Measurements from ENCODE around the gene NBPF3.

The NBPF3 gene

GRCh38 chr1:21510113-21510493, 70.2 kb downstream of the NBPF3 start:
- Histone ChIP-seq H3K36me3 (no peaks in the 10 kb centered on the region), H3K27ac (no peak overlapping the region), H3K4me3 (ENCODE audit: low read depth in 1 of 2, low read length in 1 of 2) (peak overlapping the region; percentile 78 to 81), H3K27me3 (peaks cover 95% of the 10 kb centered on the region), H3K4me1 (ENCODE audit: control insufficient read depth in 1 of 2, insufficient read depth in 1 of 2, low read depth in 1 of 2, low read length in 1 of 2) (peaks cover 36 to 55% of the 10 kb centered on the region in 2 experiments), H3K9me3 (no peaks in the 10 kb centered on the region)
- TF ChIP-seq, protein P1, sequence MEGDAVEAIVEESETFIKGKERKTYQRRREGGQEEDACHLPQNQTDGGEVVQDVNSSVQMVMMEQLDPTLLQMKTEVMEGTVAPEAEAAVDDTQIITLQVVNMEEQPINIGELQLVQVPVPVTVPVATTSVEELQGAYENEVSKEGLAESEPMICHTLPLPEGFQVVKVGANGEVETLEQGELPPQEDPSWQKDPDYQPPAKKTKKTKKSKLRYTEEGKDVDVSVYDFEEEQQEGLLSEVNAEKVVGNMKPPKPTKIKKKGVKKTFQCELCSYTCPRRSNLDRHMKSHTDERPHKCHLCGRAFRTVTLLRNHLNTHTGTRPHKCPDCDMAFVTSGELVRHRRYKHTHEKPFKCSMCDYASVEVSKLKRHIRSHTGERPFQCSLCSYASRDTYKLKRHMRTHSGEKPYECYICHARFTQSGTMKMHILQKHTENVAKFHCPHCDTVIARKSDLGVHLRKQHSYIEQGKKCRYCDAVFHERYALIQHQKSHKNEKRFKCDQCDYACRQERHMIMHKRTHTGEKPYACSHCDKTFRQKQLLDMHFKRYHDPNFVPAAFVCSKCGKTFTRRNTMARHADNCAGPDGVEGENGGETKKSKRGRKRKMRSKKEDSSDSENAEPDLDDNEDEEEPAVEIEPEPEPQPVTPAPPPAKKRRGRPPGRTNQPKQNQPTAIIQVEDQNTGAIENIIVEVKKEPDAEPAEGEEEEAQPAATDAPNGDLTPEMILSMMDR (IDR thresholded peaks at IDR 0.05) = no peak

DNA sequence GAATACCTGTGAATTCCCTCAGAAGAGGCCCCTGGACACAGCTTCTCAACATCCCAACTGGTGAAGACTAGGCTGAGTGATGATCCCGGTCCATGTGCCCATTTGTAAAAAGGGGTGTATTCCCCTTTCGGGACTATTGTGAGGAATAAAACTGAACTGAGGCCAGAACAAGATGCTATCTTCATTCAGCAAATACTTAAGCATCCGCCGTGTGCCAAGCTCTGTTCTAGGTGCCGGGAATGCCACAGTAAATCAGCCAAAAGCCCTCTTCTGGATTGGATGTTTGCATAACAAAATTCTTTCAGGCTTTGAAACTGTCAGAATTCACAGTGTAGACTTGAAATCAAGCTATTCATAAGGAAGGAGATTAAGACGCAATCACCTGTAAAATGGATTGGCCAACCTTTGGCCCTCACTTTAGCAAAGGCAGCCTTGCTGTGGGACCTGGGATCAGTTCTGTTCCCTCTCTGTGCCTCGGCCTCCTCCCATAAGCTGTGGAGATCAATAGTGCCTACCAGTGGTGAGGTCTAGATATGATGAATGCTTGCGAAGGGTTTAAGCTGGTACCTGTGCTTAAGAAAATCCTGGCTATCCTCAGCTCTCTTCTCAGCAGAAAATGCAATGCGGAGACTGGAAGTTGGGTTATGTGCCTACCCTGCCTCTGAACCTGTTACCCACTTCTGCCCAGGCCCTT, 71.1 kb downstream of the NBPF3 start:
- no peaks in the 10 kb centered on the region for H3K9me3 ChIP-seq
- H3K4me1 ChIP-seq (ENCODE audit: control insufficient read depth in 1 of 2, insufficient read depth in 1 of 2, low read depth in 1 of 2, low read length in 1 of 2) = peaks cover 38 to 59% of the 10 kb centered on the region in 2 experiments
- H3K4me3 ChIP-seq (ENCODE audit: low read depth in 1 of 2, low read length in 1 of 2) = peak overlapping the region; percentile 78 to 81
- peaks cover 88% of the 10 kb centered on the region for H3K27me3 ChIP-seq
- TF ChIP-seq, protein P1 (IDR thresholded peaks at IDR 0.05) = no peak
- no peaks in the 10 kb centered on the region for H3K36me3 ChIP-seq
- H3K27ac ChIP-seq = no peak overlapping the region

- Histone ChIP-seq H3K36me3 (no peaks in the 10 kb centered on the region), H3K27ac (no peak overlapping the region), H3K9me3 (no peaks in the 10 kb centered on the region), H3K27me3 (peaks cover 80% of the 10 kb centered on the region), H3K4me1 (ENCODE audit: control insufficient read depth in 1 of 2, insufficient read depth in 1 of 2, low read depth in 1 of 2, low read length in 1 of 2) (peaks cover 46 to 67% of the 10 kb centered on the region in 2 experiments), H3K4me3 (ENCODE audit: low read depth in 1 of 2, low read length in 1 of 2) (peak overlapping the region; percentile 78 to 81)
- TF ChIP-seq, protein P1 (IDR thresholded peaks at IDR 0.05) = no peak
These were observed 71.9 kb downstream of the NBPF3 start for GRCh38 chr1:21511579-21512522.

DNA sequence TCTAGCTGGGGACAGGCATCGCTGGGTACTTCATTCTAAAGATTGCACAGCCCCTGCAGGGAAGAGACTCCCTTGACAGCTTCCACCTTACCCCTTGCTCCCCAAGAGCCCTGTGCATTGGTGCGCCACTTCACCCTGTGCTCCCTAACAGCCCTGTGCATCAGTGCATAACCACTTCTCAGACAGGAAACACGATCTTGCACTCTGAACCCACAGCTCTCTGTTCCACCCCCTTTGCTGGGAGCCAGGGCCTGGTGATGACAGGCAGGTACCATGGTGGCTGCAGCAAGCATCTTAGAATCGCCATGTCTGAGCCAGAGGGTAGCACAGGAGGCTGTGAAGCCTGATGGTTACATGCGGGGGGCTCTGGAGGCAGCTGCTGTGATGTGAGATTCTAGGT, 74.3 kb downstream of the NBPF3 start:
- Histone ChIP-seq H3K4me3 (ENCODE audit: low read depth in 1 of 2, low read length in 1 of 2) (no peak overlapping the region), H3K27ac (no peak overlapping the region), H3K4me1 (ENCODE audit: control insufficient read depth in 1 of 2, insufficient read depth in 1 of 2, low read depth in 1 of 2, low read length in 1 of 2) (peaks cover 49 to 76% of the 10 kb centered on the region in 2 experiments), H3K27me3 (peaks cover 58% of the 10 kb centered on the region), H3K36me3 (no peaks in the 10 kb centered on the region), H3K9me3 (no peaks in the 10 kb centered on the region)
- TF ChIP-seq, protein P1 (IDR thresholded peaks at IDR 0.05) = no peak

DNA sequence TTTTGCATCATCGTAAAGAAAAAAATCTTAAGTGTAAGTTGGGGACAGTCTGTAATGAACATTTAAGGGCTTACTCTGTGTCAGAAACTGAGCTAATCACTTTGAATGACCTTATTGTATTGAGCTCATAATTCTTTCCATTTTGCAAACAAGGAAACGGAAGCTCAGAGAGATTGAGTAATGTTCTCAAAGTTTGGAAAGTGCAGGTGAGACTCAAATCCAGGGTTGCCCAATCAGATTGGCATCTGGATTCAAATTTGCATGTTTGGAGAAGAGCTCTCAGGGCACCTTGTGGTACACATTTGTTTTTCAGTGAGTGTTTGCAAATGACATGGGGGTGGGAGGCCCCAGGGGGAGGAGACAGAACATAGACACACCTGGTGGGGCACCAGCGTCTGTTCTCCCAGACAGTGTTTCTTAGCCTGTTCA, 77.2 kb downstream of the NBPF3 start:
- H3K27ac ChIP-seq = peak overlapping the region; percentile 44
- H3K9me3 ChIP-seq = no peaks in the 10 kb centered on the region
- H3K4me1 ChIP-seq (ENCODE audit: control insufficient read depth in 1 of 2, insufficient read depth in 1 of 2, low read depth in 1 of 2, low read length in 1 of 2) = peaks cover 25 to 54% of the 10 kb centered on the region in 2 experiments
- TF ChIP-seq, protein P1 (IDR thresholded peaks at IDR 0.05) = no peak
- H3K27me3 ChIP-seq = peaks cover 29% of the 10 kb centered on the region
- H3K4me3 ChIP-seq (ENCODE audit: low read depth in 1 of 2, low read length in 1 of 2) = peak overlapping the region in 1 of 2 experiments; percentile 10
- H3K36me3 ChIP-seq = no peaks in the 10 kb centered on the region

All from neutrophil (primary cell).